ENCODE measurements around the gene CRYL1.

Gene CRYL1

DNA sequence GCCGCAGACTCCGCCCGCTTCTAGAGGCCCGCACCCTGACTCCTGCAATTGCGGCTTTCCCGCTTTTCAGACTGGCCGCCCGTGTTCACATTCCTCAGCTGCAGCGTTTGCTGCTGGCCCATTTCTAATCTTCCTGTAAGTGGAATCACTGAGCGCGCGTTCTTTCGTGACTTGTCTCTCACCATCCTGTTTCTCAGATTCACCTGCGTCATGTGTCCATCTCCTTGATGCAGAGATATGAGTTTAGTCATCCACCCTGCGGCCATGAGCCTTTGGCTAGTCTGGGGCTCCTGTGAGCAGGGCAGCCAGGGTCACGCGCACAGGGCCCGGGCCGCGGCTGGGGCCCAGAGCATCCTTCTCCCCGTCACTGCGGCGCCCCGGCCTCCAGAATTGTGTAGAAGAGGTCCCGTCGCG lies 110.0 kb downstream of the CRYL1 start:
- TF ChIP-seq, protein P1, sequence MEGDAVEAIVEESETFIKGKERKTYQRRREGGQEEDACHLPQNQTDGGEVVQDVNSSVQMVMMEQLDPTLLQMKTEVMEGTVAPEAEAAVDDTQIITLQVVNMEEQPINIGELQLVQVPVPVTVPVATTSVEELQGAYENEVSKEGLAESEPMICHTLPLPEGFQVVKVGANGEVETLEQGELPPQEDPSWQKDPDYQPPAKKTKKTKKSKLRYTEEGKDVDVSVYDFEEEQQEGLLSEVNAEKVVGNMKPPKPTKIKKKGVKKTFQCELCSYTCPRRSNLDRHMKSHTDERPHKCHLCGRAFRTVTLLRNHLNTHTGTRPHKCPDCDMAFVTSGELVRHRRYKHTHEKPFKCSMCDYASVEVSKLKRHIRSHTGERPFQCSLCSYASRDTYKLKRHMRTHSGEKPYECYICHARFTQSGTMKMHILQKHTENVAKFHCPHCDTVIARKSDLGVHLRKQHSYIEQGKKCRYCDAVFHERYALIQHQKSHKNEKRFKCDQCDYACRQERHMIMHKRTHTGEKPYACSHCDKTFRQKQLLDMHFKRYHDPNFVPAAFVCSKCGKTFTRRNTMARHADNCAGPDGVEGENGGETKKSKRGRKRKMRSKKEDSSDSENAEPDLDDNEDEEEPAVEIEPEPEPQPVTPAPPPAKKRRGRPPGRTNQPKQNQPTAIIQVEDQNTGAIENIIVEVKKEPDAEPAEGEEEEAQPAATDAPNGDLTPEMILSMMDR (IDR thresholded peaks at IDR 0.05; ENCODE audit: low read depth, low read length) = no peak
- DNase-seq (ENCODE audit: extremely low read depth, low read depth) = no peak

DNA sequence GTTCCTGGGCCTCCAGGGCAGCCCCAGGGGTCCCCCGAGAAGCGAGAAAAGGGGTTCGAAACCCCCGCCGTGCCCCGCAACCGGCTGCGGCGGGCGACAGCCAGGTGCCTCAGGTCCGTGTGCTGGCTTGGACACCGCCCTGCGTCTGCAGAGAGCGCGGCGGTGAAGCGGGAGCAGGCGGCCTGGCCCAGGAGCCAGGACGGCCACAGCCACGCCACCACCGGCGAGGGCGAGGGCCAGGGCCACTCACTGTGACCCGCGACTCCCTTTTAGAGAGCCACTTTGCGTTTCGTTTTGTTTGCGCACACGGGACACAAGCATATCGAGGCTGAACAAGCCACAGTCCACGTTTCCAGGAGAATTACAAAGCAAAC lies 110.4 kb downstream of the CRYL1 start:
- DNase-seq (ENCODE audit: extremely low read depth, low read depth) = no peak
- TF ChIP-seq, protein P1 (IDR thresholded peaks at IDR 0.05; ENCODE audit: low read depth, low read length) = no peak

DNA sequence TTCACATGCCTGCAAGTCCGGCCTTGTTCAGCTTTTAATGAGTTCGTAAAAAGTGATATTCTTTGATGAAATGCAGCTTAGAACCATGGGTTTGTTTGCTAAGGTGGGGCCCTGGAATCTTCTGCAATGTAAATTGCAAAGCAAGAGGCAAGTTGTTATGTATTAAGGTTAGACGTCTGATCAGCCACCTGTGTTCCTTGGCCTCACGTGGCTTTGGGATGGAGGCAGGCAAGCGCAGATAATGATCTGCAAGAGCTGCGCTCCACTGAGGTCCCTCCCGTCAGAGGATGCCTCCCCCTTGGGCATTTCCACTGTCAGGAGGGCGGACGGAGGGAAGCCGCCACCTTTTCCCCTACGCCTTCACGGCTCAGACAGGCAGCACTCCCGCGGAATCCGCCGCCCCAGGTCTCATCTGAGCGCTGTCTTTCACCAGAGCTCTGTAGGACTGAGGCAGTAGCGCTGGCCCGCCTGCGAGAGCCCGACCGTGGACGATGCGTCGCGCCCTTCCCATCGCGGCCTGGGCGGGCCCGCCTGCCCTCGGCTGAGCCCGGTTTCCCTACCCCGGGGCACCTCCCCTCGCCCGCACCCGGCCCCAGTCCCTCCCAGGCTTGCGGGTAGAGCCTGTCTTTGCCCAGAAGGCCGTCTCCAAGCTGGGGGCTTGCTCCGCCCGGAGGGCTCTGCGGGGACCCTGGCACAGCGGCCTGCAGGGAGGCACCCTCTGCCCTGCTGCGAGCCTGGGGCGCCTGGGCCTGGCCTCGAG lies 110.9 kb downstream of the CRYL1 start:
- no peak for DNase-seq (ENCODE audit: extremely low read depth, low read depth)
- TF ChIP-seq, protein P1 (IDR thresholded peaks at IDR 0.05; ENCODE audit: low read depth, low read length) = no peak

DNA sequence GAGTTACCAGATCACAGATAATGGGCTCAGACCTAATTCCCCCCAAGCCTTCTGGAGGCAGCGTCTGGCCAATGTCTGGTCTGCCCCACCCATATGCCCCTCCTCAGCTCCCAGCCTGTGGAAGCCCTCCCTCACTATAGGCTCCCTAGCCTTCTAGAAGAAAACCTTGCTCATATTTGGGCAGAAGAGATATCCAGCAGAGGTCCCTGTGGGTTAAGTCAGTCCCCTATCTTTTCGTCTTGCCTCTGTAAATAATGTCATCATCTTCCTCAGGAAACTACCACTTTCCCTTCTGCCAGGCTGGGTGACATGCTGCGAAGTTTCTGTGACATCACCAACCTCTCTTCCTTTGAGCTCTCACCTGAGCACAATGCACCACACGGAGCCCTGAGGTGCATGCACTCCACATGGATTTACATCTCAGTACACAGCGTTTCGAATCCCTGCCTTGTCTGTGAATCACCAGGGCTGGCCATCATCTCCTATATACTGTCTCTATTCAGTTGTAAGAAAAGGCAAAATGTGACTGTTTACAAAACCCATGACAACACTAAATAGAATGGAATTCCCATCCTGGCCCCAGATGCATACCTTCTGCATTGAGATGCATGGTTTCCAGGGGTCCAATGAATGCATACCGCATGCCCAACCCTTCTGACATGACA lies 112.8 kb downstream of the CRYL1 start:
- TF ChIP-seq, protein P1 (IDR thresholded peaks at IDR 0.05; ENCODE audit: low read depth, low read length) = no peak

DNA sequence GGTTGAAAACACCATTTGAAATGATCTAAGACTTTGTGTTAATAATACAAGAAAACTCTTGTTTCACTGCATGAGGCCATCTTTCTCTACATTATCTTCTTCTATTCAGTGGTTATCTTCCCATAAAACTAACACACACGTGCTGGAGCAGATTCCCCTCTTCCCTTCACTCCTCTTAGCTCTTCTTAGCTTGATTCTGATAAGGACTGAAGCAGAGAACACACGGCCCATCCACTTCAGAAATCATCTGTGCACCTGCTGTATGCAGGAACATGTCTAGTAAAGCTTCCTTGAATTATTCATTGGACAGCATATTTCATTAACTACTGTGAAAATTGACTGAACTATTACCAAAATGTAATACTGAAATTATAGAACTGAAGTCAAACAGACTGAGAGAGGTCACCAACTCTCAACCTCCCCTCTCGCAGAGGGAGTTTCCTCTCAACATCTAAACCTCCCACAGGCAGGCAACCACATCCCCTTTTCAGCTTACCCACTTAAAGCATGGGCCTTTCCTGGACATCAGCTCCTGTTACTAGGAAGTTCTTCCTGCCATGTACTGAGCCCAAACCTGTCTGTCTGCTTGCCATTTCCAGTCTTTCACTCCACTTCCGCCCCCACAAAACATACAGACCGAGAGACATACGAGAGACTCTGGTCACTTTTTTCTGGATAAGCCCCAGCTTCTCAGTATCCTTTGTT lies 113.9 kb downstream of the CRYL1 start:
- TF ChIP-seq, protein P1 (IDR thresholded peaks at IDR 0.05; ENCODE audit: low read depth, low read length) = no peak
- no peak for DNase-seq (ENCODE audit: extremely low read depth, low read depth)

More for the DNA sequence above, 112.8 kb downstream of the CRYL1 start:
- no peak for DNase-seq (ENCODE audit: extremely low read depth, low read depth)

DNA sequence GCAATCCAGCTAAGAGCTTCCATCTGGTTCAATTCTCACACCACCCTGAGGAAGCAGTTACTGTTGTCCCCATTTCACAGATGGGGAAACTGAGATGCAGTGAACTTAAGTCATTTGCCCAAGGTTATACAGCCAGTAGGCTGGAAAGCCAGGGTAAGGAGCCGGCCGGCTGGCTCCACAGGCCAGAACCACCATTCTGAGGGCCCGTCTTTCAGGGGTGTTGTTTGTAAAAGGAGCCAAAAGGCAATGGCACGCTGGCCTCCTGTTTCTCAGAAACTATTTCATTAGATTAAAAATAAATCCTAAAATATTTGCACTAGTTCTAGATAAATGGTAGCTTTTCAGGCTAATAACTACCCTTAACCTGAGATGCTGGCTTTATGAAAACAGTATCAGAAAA lies 114.9 kb downstream of the CRYL1 start:
- no peak for DNase-seq (ENCODE audit: extremely low read depth, low read depth)
- TF ChIP-seq, protein P1 (IDR thresholded peaks at IDR 0.05; ENCODE audit: low read depth, low read length) = no peak

DNA sequence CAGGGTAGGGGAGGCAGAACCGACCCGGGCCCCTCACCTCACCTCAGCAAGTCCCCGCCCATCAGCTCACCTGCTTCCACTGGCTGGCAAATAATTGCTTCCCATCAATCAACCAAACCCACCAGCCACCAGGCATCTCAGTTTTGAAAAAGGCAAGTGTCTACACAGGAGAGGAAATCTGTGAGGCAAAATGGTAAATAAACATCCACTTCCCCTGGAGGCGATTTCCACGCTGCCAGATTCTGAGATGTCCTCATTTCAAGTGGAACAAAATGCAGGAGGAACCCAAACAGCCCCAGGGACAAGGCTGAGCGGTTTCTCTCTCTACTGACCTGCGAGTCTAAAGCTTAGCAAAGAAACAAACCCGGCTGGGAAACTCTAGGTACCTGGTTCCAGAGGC lies 117.5 kb downstream of the CRYL1 start:
- TF ChIP-seq, protein P1 (IDR thresholded peaks at IDR 0.05; ENCODE audit: low read depth, low read length) = no peak
- no peak for DNase-seq (ENCODE audit: extremely low read depth, low read depth)

All from AG09319 (cell line).